ENCODE results near the gene SYP.
A peak's percentile ranks its signal among the peaks of the same experiment; 100 is the strongest.

The SYP gene

DNA sequence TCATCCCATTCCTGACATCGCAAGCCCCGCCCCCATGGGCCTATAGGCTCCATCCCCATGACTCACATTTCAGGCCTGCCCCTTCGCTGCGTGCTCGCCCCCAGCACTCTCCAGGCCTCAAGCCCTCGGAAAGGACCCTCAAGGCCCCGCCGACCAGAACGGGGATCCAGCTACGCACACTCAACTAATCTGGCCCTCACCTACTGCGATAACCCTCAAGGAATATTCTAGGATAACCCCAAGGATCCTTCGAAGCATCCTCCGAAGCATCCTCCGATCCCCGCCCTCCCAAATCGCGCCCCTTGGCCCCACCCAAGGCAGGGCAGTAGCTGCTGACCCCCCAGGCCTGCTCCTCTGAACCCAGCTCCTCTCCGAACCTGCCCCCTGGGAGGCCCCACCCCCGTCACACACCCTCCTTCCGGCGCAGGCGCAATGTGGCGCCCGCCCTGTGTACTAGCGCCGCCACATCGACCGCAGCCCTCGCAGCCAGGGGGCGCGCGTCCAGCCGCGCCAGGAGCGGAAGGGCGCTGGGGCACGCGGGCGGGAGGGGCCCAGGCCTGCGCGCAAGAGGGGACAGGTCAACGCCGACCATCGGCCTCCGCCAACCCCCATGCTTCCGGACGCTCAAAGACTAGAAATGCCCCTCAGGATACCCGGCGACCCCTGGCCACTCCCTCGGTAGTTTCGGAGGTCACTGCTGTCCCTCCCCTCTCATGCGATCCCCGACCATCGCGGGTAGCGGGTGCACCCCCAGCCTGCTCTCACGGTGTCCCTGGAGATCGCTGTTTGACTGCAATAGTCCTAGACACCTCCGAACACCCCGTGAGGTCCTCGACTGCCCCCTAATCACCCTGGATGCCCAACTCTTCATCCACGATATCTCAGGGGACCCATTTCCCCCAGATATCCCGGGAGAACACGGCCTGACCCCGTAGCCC lies 43.8 kb downstream of the SYP start (continued):
- TF ChIP-seq, protein P1, sequence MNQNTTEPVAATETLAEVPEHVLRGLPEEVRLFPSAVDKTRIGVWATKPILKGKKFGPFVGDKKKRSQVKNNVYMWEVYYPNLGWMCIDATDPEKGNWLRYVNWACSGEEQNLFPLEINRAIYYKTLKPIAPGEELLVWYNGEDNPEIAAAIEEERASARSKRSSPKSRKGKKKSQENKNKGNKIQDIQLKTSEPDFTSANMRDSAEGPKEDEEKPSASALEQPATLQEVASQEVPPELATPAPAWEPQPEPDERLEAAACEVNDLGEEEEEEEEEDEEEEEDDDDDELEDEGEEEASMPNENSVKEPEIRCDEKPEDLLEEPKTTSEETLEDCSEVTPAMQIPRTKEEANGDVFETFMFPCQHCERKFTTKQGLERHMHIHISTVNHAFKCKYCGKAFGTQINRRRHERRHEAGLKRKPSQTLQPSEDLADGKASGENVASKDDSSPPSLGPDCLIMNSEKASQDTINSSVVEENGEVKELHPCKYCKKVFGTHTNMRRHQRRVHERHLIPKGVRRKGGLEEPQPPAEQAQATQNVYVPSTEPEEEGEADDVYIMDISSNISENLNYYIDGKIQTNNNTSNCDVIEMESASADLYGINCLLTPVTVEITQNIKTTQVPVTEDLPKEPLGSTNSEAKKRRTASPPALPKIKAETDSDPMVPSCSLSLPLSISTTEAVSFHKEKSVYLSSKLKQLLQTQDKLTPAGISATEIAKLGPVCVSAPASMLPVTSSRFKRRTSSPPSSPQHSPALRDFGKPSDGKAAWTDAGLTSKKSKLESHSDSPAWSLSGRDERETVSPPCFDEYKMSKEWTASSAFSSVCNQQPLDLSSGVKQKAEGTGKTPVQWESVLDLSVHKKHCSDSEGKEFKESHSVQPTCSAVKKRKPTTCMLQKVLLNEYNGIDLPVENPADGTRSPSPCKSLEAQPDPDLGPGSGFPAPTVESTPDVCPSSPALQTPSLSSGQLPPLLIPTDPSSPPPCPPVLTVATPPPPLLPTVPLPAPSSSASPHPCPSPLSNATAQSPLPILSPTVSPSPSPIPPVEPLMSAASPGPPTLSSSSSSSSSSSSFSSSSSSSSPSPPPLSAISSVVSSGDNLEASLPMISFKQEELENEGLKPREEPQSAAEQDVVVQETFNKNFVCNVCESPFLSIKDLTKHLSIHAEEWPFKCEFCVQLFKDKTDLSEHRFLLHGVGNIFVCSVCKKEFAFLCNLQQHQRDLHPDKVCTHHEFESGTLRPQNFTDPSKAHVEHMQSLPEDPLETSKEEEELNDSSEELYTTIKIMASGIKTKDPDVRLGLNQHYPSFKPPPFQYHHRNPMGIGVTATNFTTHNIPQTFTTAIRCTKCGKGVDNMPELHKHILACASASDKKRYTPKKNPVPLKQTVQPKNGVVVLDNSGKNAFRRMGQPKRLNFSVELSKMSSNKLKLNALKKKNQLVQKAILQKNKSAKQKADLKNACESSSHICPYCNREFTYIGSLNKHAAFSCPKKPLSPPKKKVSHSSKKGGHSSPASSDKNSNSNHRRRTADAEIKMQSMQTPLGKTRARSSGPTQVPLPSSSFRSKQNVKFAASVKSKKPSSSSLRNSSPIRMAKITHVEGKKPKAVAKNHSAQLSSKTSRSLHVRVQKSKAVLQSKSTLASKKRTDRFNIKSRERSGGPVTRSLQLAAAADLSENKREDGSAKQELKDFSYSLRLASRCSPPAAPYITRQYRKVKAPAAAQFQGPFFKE (tag by site-specific recombination; IDR thresholded peaks at IDR 0.05; ENCODE audit: borderline replicate concordance): no peak
- TF ChIP-seq, protein P2, sequence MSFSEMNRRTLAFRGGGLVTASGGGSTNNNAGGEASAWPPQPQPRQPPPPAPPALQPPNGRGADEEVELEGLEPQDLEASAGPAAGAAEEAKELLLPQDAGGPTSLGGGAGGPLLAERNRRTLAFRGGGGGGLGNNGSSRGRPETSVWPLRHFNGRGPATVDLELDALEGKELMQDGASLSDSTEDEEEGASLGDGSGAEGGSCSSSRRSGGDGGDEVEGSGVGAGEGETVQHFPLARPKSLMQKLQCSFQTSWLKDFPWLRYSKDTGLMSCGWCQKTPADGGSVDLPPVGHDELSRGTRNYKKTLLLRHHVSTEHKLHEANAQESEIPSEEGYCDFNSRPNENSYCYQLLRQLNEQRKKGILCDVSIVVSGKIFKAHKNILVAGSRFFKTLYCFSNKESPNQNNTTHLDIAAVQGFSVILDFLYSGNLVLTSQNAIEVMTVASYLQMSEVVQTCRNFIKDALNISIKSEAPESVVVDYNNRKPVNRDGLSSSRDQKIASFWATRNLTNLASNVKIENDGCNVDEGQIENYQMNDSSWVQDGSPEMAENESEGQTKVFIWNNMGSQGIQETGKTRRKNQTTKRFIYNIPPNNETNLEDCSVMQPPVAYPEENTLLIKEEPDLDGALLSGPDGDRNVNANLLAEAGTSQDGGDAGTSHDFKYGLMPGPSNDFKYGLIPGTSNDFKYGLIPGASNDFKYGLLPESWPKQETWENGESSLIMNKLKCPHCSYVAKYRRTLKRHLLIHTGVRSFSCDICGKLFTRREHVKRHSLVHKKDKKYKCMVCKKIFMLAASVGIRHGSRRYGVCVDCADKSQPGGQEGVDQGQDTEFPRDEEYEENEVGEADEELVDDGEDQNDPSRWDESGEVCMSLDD (tag by site-specific recombination; IDR thresholded peaks at IDR 0.05): 0 out of 2 replicates have a peak, but pooled peaks have one; percentile 61
- TF ChIP-seq ZNF629 (tag by site-specific recombination; IDR thresholded peaks at IDR 0.05) (peak; percentile 67), ZNF324 (tag by site-specific recombination; IDR thresholded peaks at IDR 0.05) (peak; percentile 66; the same call in 1 of the 2 replicates), OSR2 (tag by site-specific recombination; IDR thresholded peaks at IDR 0.05) (peak; percentile 56; the same call in 1 of the 2 replicates)

DNA sequence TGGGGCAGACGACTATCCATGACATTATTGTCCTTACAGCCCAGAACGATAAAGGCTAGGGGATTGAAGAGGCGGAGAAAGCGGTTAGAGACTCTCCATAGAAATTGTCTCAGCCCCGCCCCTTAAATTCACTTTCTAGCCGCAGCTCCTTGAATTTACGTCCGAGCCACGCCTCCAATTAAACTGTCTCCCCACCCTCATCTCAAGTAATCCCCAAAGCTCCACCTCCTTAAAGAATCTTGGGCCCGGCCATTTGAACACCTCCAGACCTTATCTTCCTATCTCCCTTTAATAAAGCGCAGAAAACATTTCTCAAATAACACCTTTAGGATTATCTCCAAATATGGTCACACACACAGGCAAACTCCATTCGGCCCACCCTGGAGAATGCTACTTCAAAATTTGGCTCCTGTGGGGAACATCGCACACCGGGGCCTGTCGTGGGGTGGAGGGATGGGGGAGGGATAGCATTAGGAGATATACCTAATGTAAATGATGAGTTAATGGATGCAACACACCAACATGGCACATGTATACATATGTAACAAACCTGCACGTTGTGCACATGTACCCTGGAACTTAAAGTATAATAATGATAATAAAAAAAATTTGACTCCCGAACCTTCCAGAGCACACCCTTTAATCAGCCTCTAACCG lies 44.6 kb downstream of the SYP start:
- H3K4me3 ChIP-seq (ENCODE audit: low read depth, low read length): no peak overlapping the region
- no peaks in the 10 kb centered on the region for H3K4me1 ChIP-seq (ENCODE audit: control insufficient read depth, insufficient read depth, low read length)
- CTCF ChIA-PET: interaction anchor here (0.5 to 1.0 kb wide), 15 partner anchors 10 to 1019 kb away, joined by 3 to 14 read pairs (median 4); partner anchors contain the start of gene GPKOW
- no peaks in the 10 kb centered on the region for H3K36me3 ChIP-seq (ENCODE audit: control insufficient read depth in 2 of 2, insufficient read depth in 1 of 2, low read length in 2 of 2)
- H3K27ac ChIP-seq (ENCODE audit: extremely low read depth, low read depth, low read length): peak overlapping the region; percentile 79
- POLR2A ChIA-PET: interaction anchor here (0.6 to 1.0 kb wide), 5 partner anchors 11 to 36 kb away, joined by 3 to 10 read pairs (median 5); partner anchors contain the start of gene PLP2
- no peaks in the 10 kb centered on the region for H3K9me3 ChIP-seq (ENCODE audit: control insufficient read depth, insufficient read depth, low read depth, low read length)
- TF ChIP-seq ZNF391 (tag by site-specific recombination; IDR thresholded peaks at IDR 0.05; ENCODE audit: borderline replicate concordance, low read depth) (peak; percentile 10; the same call in 1 of the 2 replicates), ZNF2 (tag by site-specific recombination; IDR thresholded peaks at IDR 0.05) (peak; percentile 19; the same call in 1 of the 2 replicates), KLF1 (tag by site-specific recombination; IDR thresholded peaks at IDR 0.05) (peak; percentile 88)
- TF ChIP-seq, protein P3, sequence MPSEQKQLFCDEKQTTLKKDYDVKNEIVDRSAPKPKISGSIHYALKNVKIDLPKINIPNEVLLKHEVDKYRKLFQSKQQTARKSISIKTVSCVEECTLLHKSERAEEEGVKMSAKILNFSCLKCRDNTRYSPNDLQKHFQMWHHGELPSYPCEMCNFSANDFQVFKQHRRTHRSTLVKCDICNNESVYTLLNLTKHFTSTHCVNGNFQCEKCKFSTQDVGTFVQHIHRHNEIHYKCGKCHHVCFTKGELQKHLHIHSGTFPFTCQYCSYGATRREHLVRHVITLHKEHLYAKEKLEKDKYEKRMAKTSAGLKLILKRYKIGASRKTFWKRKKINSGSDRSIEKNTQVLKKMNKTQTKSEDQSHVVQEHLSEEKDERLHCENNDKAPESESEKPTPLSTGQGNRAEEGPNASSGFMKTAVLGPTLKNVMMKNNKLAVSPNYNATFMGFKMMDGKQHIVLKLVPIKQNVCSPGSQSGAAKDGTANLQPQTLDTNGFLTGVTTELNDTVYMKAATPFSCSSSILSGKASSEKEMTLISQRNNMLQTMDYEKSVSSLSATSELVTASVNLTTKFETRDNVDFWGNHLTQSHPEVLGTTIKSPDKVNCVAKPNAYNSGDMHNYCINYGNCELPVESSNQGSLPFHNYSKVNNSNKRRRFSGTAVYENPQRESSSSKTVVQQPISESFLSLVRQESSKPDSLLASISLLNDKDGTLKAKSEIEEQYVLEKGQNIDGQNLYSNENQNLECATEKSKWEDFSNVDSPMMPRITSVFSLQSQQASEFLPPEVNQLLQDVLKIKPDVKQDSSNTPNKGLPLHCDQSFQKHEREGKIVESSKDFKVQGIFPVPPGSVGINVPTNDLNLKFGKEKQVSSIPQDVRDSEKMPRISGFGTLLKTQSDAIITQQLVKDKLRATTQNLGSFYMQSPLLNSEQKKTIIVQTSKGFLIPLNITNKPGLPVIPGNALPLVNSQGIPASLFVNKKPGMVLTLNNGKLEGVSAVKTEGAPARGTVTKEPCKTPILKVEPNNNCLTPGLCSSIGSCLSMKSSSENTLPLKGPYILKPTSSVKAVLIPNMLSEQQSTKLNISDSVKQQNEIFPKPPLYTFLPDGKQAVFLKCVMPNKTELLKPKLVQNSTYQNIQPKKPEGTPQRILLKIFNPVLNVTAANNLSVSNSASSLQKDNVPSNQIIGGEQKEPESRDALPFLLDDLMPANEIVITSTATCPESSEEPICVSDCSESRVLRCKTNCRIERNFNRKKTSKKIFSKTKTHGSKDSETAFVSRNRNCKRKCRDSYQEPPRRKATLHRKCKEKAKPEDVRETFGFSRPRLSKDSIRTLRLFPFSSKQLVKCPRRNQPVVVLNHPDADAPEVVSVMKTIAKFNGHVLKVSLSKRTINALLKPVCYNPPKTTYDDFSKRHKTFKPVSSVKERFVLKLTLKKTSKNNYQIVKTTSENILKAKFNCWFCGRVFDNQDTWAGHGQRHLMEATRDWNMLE (tag by site-specific recombination; conservative IDR thresholded peaks at IDR 0.05; ENCODE audit: low read depth): 0 out of 2 replicates have a peak, but pooled peaks have one; percentile 11
- TF ChIP-seq, protein P4, sequence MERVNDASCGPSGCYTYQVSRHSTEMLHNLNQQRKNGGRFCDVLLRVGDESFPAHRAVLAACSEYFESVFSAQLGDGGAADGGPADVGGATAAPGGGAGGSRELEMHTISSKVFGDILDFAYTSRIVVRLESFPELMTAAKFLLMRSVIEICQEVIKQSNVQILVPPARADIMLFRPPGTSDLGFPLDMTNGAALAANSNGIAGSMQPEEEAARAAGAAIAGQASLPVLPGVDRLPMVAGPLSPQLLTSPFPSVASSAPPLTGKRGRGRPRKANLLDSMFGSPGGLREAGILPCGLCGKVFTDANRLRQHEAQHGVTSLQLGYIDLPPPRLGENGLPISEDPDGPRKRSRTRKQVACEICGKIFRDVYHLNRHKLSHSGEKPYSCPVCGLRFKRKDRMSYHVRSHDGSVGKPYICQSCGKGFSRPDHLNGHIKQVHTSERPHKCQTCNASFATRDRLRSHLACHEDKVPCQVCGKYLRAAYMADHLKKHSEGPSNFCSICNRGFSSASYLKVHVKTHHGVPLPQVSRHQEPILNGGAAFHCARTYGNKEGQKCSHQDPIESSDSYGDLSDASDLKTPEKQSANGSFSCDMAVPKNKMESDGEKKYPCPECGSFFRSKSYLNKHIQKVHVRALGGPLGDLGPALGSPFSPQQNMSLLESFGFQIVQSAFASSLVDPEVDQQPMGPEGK (tag by site-specific recombination; IDR thresholded peaks at IDR 0.05): no peak
- TF ChIP-seq, protein P5, sequence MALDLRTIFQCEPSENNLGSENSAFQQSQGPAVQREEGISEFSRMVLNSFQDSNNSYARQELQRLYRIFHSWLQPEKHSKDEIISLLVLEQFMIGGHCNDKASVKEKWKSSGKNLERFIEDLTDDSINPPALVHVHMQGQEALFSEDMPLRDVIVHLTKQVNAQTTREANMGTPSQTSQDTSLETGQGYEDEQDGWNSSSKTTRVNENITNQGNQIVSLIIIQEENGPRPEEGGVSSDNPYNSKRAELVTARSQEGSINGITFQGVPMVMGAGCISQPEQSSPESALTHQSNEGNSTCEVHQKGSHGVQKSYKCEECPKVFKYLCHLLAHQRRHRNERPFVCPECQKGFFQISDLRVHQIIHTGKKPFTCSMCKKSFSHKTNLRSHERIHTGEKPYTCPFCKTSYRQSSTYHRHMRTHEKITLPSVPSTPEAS (tag by site-specific recombination; IDR thresholded peaks at IDR 0.05): peak; percentile 68
- TF ChIP-seq, protein P6, sequence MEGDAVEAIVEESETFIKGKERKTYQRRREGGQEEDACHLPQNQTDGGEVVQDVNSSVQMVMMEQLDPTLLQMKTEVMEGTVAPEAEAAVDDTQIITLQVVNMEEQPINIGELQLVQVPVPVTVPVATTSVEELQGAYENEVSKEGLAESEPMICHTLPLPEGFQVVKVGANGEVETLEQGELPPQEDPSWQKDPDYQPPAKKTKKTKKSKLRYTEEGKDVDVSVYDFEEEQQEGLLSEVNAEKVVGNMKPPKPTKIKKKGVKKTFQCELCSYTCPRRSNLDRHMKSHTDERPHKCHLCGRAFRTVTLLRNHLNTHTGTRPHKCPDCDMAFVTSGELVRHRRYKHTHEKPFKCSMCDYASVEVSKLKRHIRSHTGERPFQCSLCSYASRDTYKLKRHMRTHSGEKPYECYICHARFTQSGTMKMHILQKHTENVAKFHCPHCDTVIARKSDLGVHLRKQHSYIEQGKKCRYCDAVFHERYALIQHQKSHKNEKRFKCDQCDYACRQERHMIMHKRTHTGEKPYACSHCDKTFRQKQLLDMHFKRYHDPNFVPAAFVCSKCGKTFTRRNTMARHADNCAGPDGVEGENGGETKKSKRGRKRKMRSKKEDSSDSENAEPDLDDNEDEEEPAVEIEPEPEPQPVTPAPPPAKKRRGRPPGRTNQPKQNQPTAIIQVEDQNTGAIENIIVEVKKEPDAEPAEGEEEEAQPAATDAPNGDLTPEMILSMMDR (tag by site-specific recombination; IDR thresholded peaks at IDR 0.05): no peak
